H9 (cell line): Measurements from ENCODE around the gene CDH20. TPM values are rescaled to one million over a fixed set of nuclear protein-coding genes. Genes with fewer than 3 reads are reported as not detected.

Experiments used
- DNase-seq: peaks from one replicate; pipeline ENCODE4 v3.0.0-alpha.2; 2017
- H2AFZ ChIP-seq: one replicate; pipeline ENCODE4 v1.6.1; 2013; ENCODE audit warnings: mild to moderate bottlenecking, low read length, control low read depth, moderate library complexity
- H2AK5ac ChIP-seq: 2 replicates; pipeline ENCODE4 v1.6.1; 2013; ENCODE audit warnings: low read length, control low read depth, mixed read lengths; ENCODE audit not compliant: insufficient read length
- H2BK120ac ChIP-seq: one replicate; pipeline ENCODE4 v1.6.1; 2013; ENCODE audit warnings: low read depth, mild to moderate bottlenecking, low read length, control low read depth, inconsistent platforms; ENCODE audit not compliant: poor library complexity, severe bottlenecking
- H2BK12ac ChIP-seq: 2 replicates; pipeline ENCODE4 v1.6.1; 2013; ENCODE audit warnings: low read length, control low read depth, mixed read lengths, low read depth; ENCODE audit not compliant: insufficient read length
- H2BK15ac ChIP-seq: 2 replicates; pipeline ENCODE4 v1.6.1; 2013; ENCODE audit warnings: low read depth, low read length, control low read depth
- H2BK20ac ChIP-seq: one replicate; pipeline ENCODE4 v1.6.1; 2013; ENCODE audit warnings: low read depth, mild to moderate bottlenecking, low read length, control low read depth, inconsistent platforms; ENCODE audit not compliant: poor library complexity, severe bottlenecking
- H2BK5ac ChIP-seq: 2 replicates; pipeline ENCODE4 v1.6.1; 2013; ENCODE audit warnings: low read length, control low read depth, mixed read lengths; ENCODE audit not compliant: insufficient read length
- H3K14ac ChIP-seq: 2 replicates; pipeline ENCODE4 v1.6.1; 2013; ENCODE audit warnings: low read length, control low read depth; ENCODE audit not compliant: insufficient read depth
- H3K18ac ChIP-seq: 2 replicates; pipeline ENCODE4 v1.6.1; 2013; ENCODE audit warnings: low read depth, mild to moderate bottlenecking, mixed read lengths, low read length, control low read depth; ENCODE audit not compliant: insufficient read length
- H3K23ac ChIP-seq: 2 replicates; pipeline ENCODE4 v1.6.1; 2013; ENCODE audit warnings: low read length, control low read depth, mixed read lengths, low read depth; ENCODE audit not compliant: insufficient read length
- H3K23me2 ChIP-seq: 2 replicates; pipeline ENCODE4 v1.6.1; 2013; ENCODE audit warnings: low read depth, mild to moderate bottlenecking, mixed read lengths, low read length, control low read depth; ENCODE audit not compliant: insufficient read length, poor library complexity, severe bottlenecking
- H3K27ac ChIP-seq: 2 replicates; pipeline ENCODE4 v1.5.1; 2013; ENCODE audit warnings: low read length, control low read depth, mixed read lengths, low read depth; ENCODE audit not compliant: insufficient read length
- H3K27me3 ChIP-seq: 2 replicates; pipeline ENCODE4 v1.6.1; 2013; ENCODE audit warnings: low read length, control low read depth, inconsistent platforms; ENCODE audit not compliant: insufficient read depth
- H3K4ac ChIP-seq: 2 replicates; pipeline ENCODE4 v1.6.1; 2013; ENCODE audit warnings: low read depth, mild to moderate bottlenecking, control low read depth, inconsistent platforms, low read length, moderate library complexity
- H3K4me1 ChIP-seq: 2 replicates; pipeline ENCODE4 v1.6.1; 2013; ENCODE audit warnings: low read length, control low read depth, inconsistent platforms; ENCODE audit not compliant: insufficient read depth
- H3K4me2 ChIP-seq: 2 replicates; pipeline ENCODE4 v1.6.1; 2013; ENCODE audit warnings: low read length, control low read depth, mixed read lengths; ENCODE audit not compliant: insufficient read length, insufficient read depth
- H3K56ac ChIP-seq: 2 replicates; pipeline ENCODE4 v1.6.1; 2013; ENCODE audit warnings: low read depth, mild to moderate bottlenecking, mixed read lengths, low read length, control low read depth; ENCODE audit not compliant: insufficient read length
- H3K79me1 ChIP-seq: 2 replicates; pipeline ENCODE4 v1.6.1; 2013; ENCODE audit warnings: low read depth, mild to moderate bottlenecking, moderate library complexity, low read length, control low read depth, inconsistent platforms; ENCODE audit not compliant: insufficient read depth, poor library complexity, severe bottlenecking
- H3K79me2 ChIP-seq: 2 replicates; pipeline ENCODE4 v1.6.1; 2013; ENCODE audit warnings: low read length, control low read depth, inconsistent platforms; ENCODE audit not compliant: insufficient read depth
- H3K9ac ChIP-seq: 2 replicates; pipeline ENCODE4 v1.6.1; 2013; ENCODE audit warnings: low read length, control low read depth, mixed read lengths; ENCODE audit not compliant: insufficient read length; ENCODE audit errors: extremely low read depth
- H3K9me3 ChIP-seq: one replicate; pipeline ENCODE4 v1.6.1; 2013; ENCODE audit warnings: low read depth, low read length, inconsistent platforms; ENCODE audit not compliant: control insufficient read depth
- H3T11ph ChIP-seq: one replicate; pipeline ENCODE4 v1.6.1; 2013; ENCODE audit warnings: mild to moderate bottlenecking, low read length, control low read depth, inconsistent platforms
- H4K20me1 ChIP-seq: one replicate; pipeline ENCODE4 v1.6.1; 2013; ENCODE audit not compliant: control insufficient read depth, insufficient read length, insufficient read depth
- H4K5ac ChIP-seq: 2 replicates; pipeline ENCODE4 v1.6.1; 2013; ENCODE audit warnings: low read depth, mild to moderate bottlenecking, mixed read lengths, low read length, control low read depth; ENCODE audit not compliant: insufficient read length
- H4K8ac ChIP-seq: replicated peaks from 2 replicates; pipeline ENCODE4 v1.6.1; 2013; ENCODE audit warnings: low read length, control low read depth, mixed read lengths, low read depth; ENCODE audit not compliant: insufficient read length
- H4K91ac ChIP-seq: 2 replicates; pipeline ENCODE4 v1.6.1; 2013; ENCODE audit warnings: low read depth, mild to moderate bottlenecking, moderate library complexity, mixed read lengths, low read length, control low read depth; ENCODE audit not compliant: insufficient read length
- H3K27ac Mint-ChIP-seq, 3 experiments: 2 replicates in 2 of 3; 3 replicates in 1 of 3; pipeline ENCODE4 v1.8.0; 2020 to 2021; ENCODE audit warnings: mixed read lengths in 3 of 3, mild to moderate bottlenecking in 1 of 3, moderate library complexity in 1 of 3
- H3K27me3 Mint-ChIP-seq: 2 replicates; pipeline ENCODE4 v1.8.0; 2021; ENCODE audit warnings: low read depth, mild to moderate bottlenecking, moderate library complexity, mixed read lengths
- H3K36me3 Mint-ChIP-seq, 3 experiments: 2 replicates in 2 of 3; 3 replicates in 1 of 3; pipeline ENCODE4 v1.8.0; 2020 to 2021; ENCODE audit warnings: low read depth in 3 of 3, mixed read lengths in 3 of 3; ENCODE audit not compliant: insufficient read depth in 1 of 3
- H3K4me1 Mint-ChIP-seq, 2 experiments: 2 replicates each; pipeline ENCODE4 v1.8.0; 2020; ENCODE audit warnings: mixed read lengths in 2 of 2
- H3K4me3 Mint-ChIP-seq, 2 experiments: 2 replicates in 1 of 2; 3 replicates in 1 of 2; pipeline ENCODE4 v1.8.0; 2020 to 2021; ENCODE audit warnings: mild to moderate bottlenecking in 2 of 2, mixed read lengths in 2 of 2, moderate library complexity in 1 of 2
- H3K9me3 Mint-ChIP-seq, 2 experiments: 2 replicates in 1 of 2; 3 replicates in 1 of 2; pipeline ENCODE4 v1.8.0; 2020; ENCODE audit warnings: mild to moderate bottlenecking in 2 of 2, mixed read lengths in 2 of 2, moderate library complexity in 1 of 2
- CTCF ChIP-seq: fragments of 200-600 bp; sonication (generic); conservative IDR thresholded peaks from 3 replicates; pipeline ENCODE4 v1.8.0; 2021; ENCODE audit warnings: antibody characterized with exemption, mild to moderate bottlenecking
- WGBS: extraction: QIAGEN DNeasy Blood & Tissue Kit; methylation state at CpG from one replicate; pipeline ENCODE4 v1.1.7; 2013; ENCODE audit warnings: missing lambda C conversion rate, low lambda C conversion rate, mixed read lengths; ENCODE audit not compliant: insufficient read length; ENCODE audit errors: extremely low coverage; 5-methylcytosine and 5-hydroxymethylcytosine counted together
- total RNA-seq: library from RNA; stranded (reverse); gene quantifications from 2 replicates; pipeline ENCODE4 v1.2.1, GENCODE V29; 2021

The CDH20 gene
- total RNA-seq, 1 experiment from 2014 or later, result not detected

GRCh38 chr18:61596296-61596695, 263.1 kb downstream of the CDH20 start:
- no peak overlapping the region for H3K4ac ChIP-seq
- H2BK5ac ChIP-seq, result no peak overlapping the region
- no peaks in the 10 kb centered on the region for H3K9me3 ChIP-seq
- no peaks in the 10 kb centered on the region; the same call in 1 of the 2 replicates for H3K27me3 Mint-ChIP-seq
- no peaks in the 10 kb centered on the region for H3K79me2 ChIP-seq
- H4K91ac ChIP-seq, result no peak overlapping the region
- H3K9me3 Mint-ChIP-seq, result no peaks in the 10 kb centered on the region
- no peak overlapping the region for H3K27ac Mint-ChIP-seq
- no peak overlapping the region for H2BK12ac ChIP-seq
- H3K27me3 ChIP-seq, result no peaks in the 10 kb centered on the region
- H2BK15ac ChIP-seq, result no peak overlapping the region
- H3K4me3 Mint-ChIP-seq, result no peak overlapping the region
- no peak overlapping the region for H3K4me2 ChIP-seq
- peaks cover 4% of the 10 kb centered on the region; the same call in 1 of the 2 replicates for H3K4me1 ChIP-seq
- H3K23me2 ChIP-seq, result no peaks in the 10 kb centered on the region
- H3K23ac ChIP-seq, result no peak overlapping the region
- H4K5ac ChIP-seq, result no peak overlapping the region
- H3K27ac ChIP-seq, result no peak overlapping the region
- peaks cover 0 to 5% (median 0%) of the 10 kb centered on the region in 3 experiments; a peak in 3 of 7 replicates for H3K36me3 Mint-ChIP-seq
- no peak overlapping the region for H2BK20ac ChIP-seq
- H3K9ac ChIP-seq, result no peak overlapping the region
- no CpG with 5 or more reads among the region's 3 CpGs for WGBS
- no peak for TF ChIP-seq CTCF
- H4K8ac ChIP-seq, result no peak overlapping the region
- no peak overlapping the region for H3K18ac ChIP-seq
- no peaks in the 10 kb centered on the region for H4K20me1 ChIP-seq
- no peak overlapping the region for H2BK120ac ChIP-seq
- H3K4me1 Mint-ChIP-seq, result peaks cover 10 to 15% of the 10 kb centered on the region in 2 experiments
- no peak for DNase-seq
- no peak overlapping the region for H3K14ac ChIP-seq
- H2AFZ ChIP-seq, result no peak overlapping the region
- H3K56ac ChIP-seq, result no peak overlapping the region
- H3K79me1 ChIP-seq, result no peaks in the 10 kb centered on the region
- H2AK5ac ChIP-seq, result no peak overlapping the region
- H3T11ph ChIP-seq, result no peak overlapping the region
